H9 (cell line): ENCODE measurements around the gene PPARGC1A. TPM values are rescaled to one million over a fixed set of nuclear protein-coding genes. Genes with fewer than 3 reads are reported as not detected.

Source experiments
- DNase-seq: peaks from one replicate; pipeline ENCODE4 v3.0.0-alpha.2; 2017
- H2AFZ ChIP-seq: one replicate; pipeline ENCODE4 v1.6.1; 2013; ENCODE audit warnings: mild to moderate bottlenecking, low read length, control low read depth, moderate library complexity
- H2AK5ac ChIP-seq: 2 replicates; pipeline ENCODE4 v1.6.1; 2013; ENCODE audit warnings: low read length, control low read depth, mixed read lengths; ENCODE audit not compliant: insufficient read length
- H2BK120ac ChIP-seq: one replicate; pipeline ENCODE4 v1.6.1; 2013; ENCODE audit warnings: low read depth, mild to moderate bottlenecking, low read length, control low read depth, inconsistent platforms; ENCODE audit not compliant: poor library complexity, severe bottlenecking
- H2BK12ac ChIP-seq: 2 replicates; pipeline ENCODE4 v1.6.1; 2013; ENCODE audit warnings: low read length, control low read depth, mixed read lengths, low read depth; ENCODE audit not compliant: insufficient read length
- H2BK15ac ChIP-seq: 2 replicates; pipeline ENCODE4 v1.6.1; 2013; ENCODE audit warnings: low read depth, low read length, control low read depth
- H2BK20ac ChIP-seq: one replicate; pipeline ENCODE4 v1.6.1; 2013; ENCODE audit warnings: low read depth, mild to moderate bottlenecking, low read length, control low read depth, inconsistent platforms; ENCODE audit not compliant: poor library complexity, severe bottlenecking
- H2BK5ac ChIP-seq: 2 replicates; pipeline ENCODE4 v1.6.1; 2013; ENCODE audit warnings: low read length, control low read depth, mixed read lengths; ENCODE audit not compliant: insufficient read length
- H3K14ac ChIP-seq: 2 replicates; pipeline ENCODE4 v1.6.1; 2013; ENCODE audit warnings: low read length, control low read depth; ENCODE audit not compliant: insufficient read depth
- H3K18ac ChIP-seq: 2 replicates; pipeline ENCODE4 v1.6.1; 2013; ENCODE audit warnings: low read depth, mild to moderate bottlenecking, mixed read lengths, low read length, control low read depth; ENCODE audit not compliant: insufficient read length
- H3K23ac ChIP-seq: 2 replicates; pipeline ENCODE4 v1.6.1; 2013; ENCODE audit warnings: low read length, control low read depth, mixed read lengths, low read depth; ENCODE audit not compliant: insufficient read length
- H3K23me2 ChIP-seq: 2 replicates; pipeline ENCODE4 v1.6.1; 2013; ENCODE audit warnings: low read depth, mild to moderate bottlenecking, mixed read lengths, low read length, control low read depth; ENCODE audit not compliant: insufficient read length, poor library complexity, severe bottlenecking
- H3K27ac ChIP-seq: 2 replicates; pipeline ENCODE4 v1.5.1; 2013; ENCODE audit warnings: low read length, control low read depth, mixed read lengths, low read depth; ENCODE audit not compliant: insufficient read length
- H3K27me3 ChIP-seq: 2 replicates; pipeline ENCODE4 v1.6.1; 2013; ENCODE audit warnings: low read length, control low read depth, inconsistent platforms; ENCODE audit not compliant: insufficient read depth
- H3K4ac ChIP-seq: 2 replicates; pipeline ENCODE4 v1.6.1; 2013; ENCODE audit warnings: low read depth, mild to moderate bottlenecking, control low read depth, inconsistent platforms, low read length, moderate library complexity
- H3K4me1 ChIP-seq: 2 replicates; pipeline ENCODE4 v1.6.1; 2013; ENCODE audit warnings: low read length, control low read depth, inconsistent platforms; ENCODE audit not compliant: insufficient read depth
- H3K4me2 ChIP-seq: 2 replicates; pipeline ENCODE4 v1.6.1; 2013; ENCODE audit warnings: low read length, control low read depth, mixed read lengths; ENCODE audit not compliant: insufficient read length, insufficient read depth
- H3K56ac ChIP-seq: 2 replicates; pipeline ENCODE4 v1.6.1; 2013; ENCODE audit warnings: low read depth, mild to moderate bottlenecking, mixed read lengths, low read length, control low read depth; ENCODE audit not compliant: insufficient read length
- H3K79me1 ChIP-seq: 2 replicates; pipeline ENCODE4 v1.6.1; 2013; ENCODE audit warnings: low read depth, mild to moderate bottlenecking, moderate library complexity, low read length, control low read depth, inconsistent platforms; ENCODE audit not compliant: insufficient read depth, poor library complexity, severe bottlenecking
- H3K79me2 ChIP-seq: 2 replicates; pipeline ENCODE4 v1.6.1; 2013; ENCODE audit warnings: low read length, control low read depth, inconsistent platforms; ENCODE audit not compliant: insufficient read depth
- H3K9ac ChIP-seq: 2 replicates; pipeline ENCODE4 v1.6.1; 2013; ENCODE audit warnings: low read length, control low read depth, mixed read lengths; ENCODE audit not compliant: insufficient read length; ENCODE audit errors: extremely low read depth
- H3K9me3 ChIP-seq: one replicate; pipeline ENCODE4 v1.6.1; 2013; ENCODE audit warnings: low read depth, low read length, inconsistent platforms; ENCODE audit not compliant: control insufficient read depth
- H3T11ph ChIP-seq: one replicate; pipeline ENCODE4 v1.6.1; 2013; ENCODE audit warnings: mild to moderate bottlenecking, low read length, control low read depth, inconsistent platforms
- H4K20me1 ChIP-seq: one replicate; pipeline ENCODE4 v1.6.1; 2013; ENCODE audit not compliant: control insufficient read depth, insufficient read length, insufficient read depth
- H4K5ac ChIP-seq: 2 replicates; pipeline ENCODE4 v1.6.1; 2013; ENCODE audit warnings: low read depth, mild to moderate bottlenecking, mixed read lengths, low read length, control low read depth; ENCODE audit not compliant: insufficient read length
- H4K8ac ChIP-seq: replicated peaks from 2 replicates; pipeline ENCODE4 v1.6.1; 2013; ENCODE audit warnings: low read length, control low read depth, mixed read lengths, low read depth; ENCODE audit not compliant: insufficient read length
- H4K91ac ChIP-seq: 2 replicates; pipeline ENCODE4 v1.6.1; 2013; ENCODE audit warnings: low read depth, mild to moderate bottlenecking, moderate library complexity, mixed read lengths, low read length, control low read depth; ENCODE audit not compliant: insufficient read length
- H3K27ac Mint-ChIP-seq, 3 experiments: 2 replicates in 2 of 3; 3 replicates in 1 of 3; pipeline ENCODE4 v1.8.0; 2020 to 2021; ENCODE audit warnings: mixed read lengths in 3 of 3, mild to moderate bottlenecking in 1 of 3, moderate library complexity in 1 of 3
- H3K27me3 Mint-ChIP-seq: 2 replicates; pipeline ENCODE4 v1.8.0; 2021; ENCODE audit warnings: low read depth, mild to moderate bottlenecking, moderate library complexity, mixed read lengths
- H3K36me3 Mint-ChIP-seq, 3 experiments: 2 replicates in 2 of 3; 3 replicates in 1 of 3; pipeline ENCODE4 v1.8.0; 2020 to 2021; ENCODE audit warnings: low read depth in 3 of 3, mixed read lengths in 3 of 3; ENCODE audit not compliant: insufficient read depth in 1 of 3
- H3K4me1 Mint-ChIP-seq, 2 experiments: 2 replicates each; pipeline ENCODE4 v1.8.0; 2020; ENCODE audit warnings: mixed read lengths in 2 of 2
- H3K4me3 Mint-ChIP-seq, 2 experiments: 2 replicates in 1 of 2; 3 replicates in 1 of 2; pipeline ENCODE4 v1.8.0; 2020 to 2021; ENCODE audit warnings: mild to moderate bottlenecking in 2 of 2, mixed read lengths in 2 of 2, moderate library complexity in 1 of 2
- H3K9me3 Mint-ChIP-seq, 2 experiments: 2 replicates in 1 of 2; 3 replicates in 1 of 2; pipeline ENCODE4 v1.8.0; 2020; ENCODE audit warnings: mild to moderate bottlenecking in 2 of 2, mixed read lengths in 2 of 2, moderate library complexity in 1 of 2
- CTCF ChIP-seq: fragments of 200-600 bp; sonication (generic); conservative IDR thresholded peaks from 3 replicates; pipeline ENCODE4 v1.8.0; 2021; ENCODE audit warnings: antibody characterized with exemption, mild to moderate bottlenecking
- WGBS: extraction: QIAGEN DNeasy Blood & Tissue Kit; methylation state at CpG from one replicate; pipeline ENCODE4 v1.1.7; 2013; ENCODE audit warnings: missing lambda C conversion rate, low lambda C conversion rate, mixed read lengths; ENCODE audit not compliant: insufficient read length; ENCODE audit errors: extremely low coverage; 5-methylcytosine and 5-hydroxymethylcytosine counted together
- total RNA-seq: library from RNA; stranded (reverse); gene quantifications from 2 replicates; pipeline ENCODE4 v1.2.1, GENCODE V29; 2021

PPARGC1A gene
- total RNA-seq, 1 experiment from 2014 or later = 1.7 TPM

DNA sequence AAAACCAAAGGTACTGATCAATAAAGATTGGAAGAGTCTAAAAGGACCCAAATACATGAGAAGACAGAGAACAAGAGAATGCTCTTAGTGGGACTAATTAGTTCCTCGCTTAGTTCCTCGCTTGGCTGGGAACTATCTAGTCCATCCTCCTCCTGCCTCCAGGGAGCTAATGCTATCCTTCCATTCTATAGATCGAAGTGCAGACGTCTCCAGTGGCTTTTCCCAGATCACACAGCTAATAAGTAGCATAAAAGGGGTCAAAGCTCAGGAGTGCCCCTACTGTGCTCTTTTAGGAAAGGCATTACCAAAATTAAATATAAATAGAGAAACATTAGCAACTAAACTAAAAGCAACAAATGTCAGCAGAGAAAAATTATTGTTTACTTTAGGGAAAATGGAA is 42.3 kb upstream of the PPARGC1A start:
- Histone ChIP-seq H3K4ac (no peak overlapping the region), H3K14ac (no peak overlapping the region), H3K79me1 (no peaks in the 10 kb centered on the region), H3K9ac (no peak overlapping the region), H4K5ac (no peak overlapping the region), H3K9me3 (no peaks in the 10 kb centered on the region), H2BK5ac (no peak overlapping the region), H3K27me3 (no peaks in the 10 kb centered on the region), H4K91ac (no peak overlapping the region), H4K8ac (no peak overlapping the region), H4K20me1 (no peaks in the 10 kb centered on the region), H3K4me1 (peaks cover 22% of the 10 kb centered on the region), H2BK20ac (no peak overlapping the region), H2AK5ac (no peak overlapping the region), H2BK12ac (no peak overlapping the region), H2BK120ac (no peak overlapping the region), H2AFZ (no peak overlapping the region), H3K79me2 (no peaks in the 10 kb centered on the region), H3T11ph (no peak overlapping the region), H3K27ac (no peak overlapping the region), H3K23ac (no peak overlapping the region), H3K56ac (no peak overlapping the region), H3K18ac (no peak overlapping the region), H3K23me2 (no peaks in the 10 kb centered on the region), H3K4me2 (no peak overlapping the region), H2BK15ac (no peak overlapping the region)
- WGBS = no CpG with 5 or more reads among the region's 4 CpGs
- TF ChIP-seq CTCF = peak; percentile 38; the same call in 2 of the 3 replicates
- Mint-ChIP-seq H3K27ac (peak overlapping the region in 2 of 3 experiments; percentile 5 to 30; a peak in 3 of 7 replicates), H3K9me3 (no peaks in the 10 kb centered on the region; a peak in 1 of 5 replicates), H3K4me3 (peak overlapping the region in 1 of 2 experiments; percentile 11; a peak in 1 of 5 replicates), H3K36me3 (peaks cover 0 to 2% (median 0%) of the 10 kb centered on the region in 3 experiments; a peak in 3 of 7 replicates), H3K27me3 (no peaks in the 10 kb centered on the region), H3K4me1 (peaks cover 65 to 69% of the 10 kb centered on the region in 2 experiments)
- DNase-seq = peak; percentile 44
